Measurements from ENCODE around the gene MYMX.

MYMX gene

DNA sequence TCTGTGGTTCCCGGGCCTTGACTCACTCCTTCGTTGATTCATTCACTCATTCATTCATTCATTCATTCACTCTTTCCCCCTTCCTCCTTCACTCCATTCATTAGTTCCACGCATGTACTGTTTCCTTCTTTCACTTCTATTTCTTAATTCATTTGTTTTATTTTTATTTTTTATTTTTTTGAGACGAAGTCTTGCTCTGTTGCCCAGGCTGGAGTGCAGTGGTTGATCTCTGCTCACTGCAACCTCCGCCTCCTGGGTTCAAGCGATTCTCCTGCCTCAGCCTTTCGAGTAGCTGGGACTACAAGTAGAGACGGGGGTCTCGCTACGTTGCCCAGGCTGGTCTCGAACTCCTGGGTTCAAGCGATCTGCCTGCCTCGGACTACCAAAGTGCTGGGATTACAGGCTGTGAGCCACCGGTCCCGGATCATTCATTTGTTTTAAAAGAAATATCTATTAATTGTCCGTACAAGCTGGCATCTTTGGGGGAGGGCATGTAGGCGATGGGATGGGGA is 49.1 kb downstream of the MYMX start:
- DNase-seq = no peak

DNA sequence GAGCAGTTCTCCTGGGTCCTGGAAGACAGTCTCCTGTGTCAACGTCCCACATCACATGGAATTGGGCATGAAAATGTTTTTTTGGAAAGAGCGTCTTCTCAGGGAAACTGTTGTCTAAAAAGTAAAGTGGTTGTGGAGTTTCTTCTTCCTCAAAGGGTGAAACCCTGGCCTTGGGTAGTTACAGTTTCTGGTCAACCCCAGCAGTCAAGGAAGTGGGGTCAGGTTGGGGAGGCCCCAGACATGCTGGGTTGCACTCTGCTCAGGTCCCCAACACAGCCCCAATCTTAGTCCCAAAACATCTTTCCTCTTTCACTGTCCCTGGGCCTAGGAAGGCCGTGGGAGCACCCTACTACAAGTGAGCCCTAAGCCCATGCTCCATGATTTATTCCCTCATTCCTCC is 49.6 kb downstream of the MYMX start:
- DNase-seq = no peak

DNA sequence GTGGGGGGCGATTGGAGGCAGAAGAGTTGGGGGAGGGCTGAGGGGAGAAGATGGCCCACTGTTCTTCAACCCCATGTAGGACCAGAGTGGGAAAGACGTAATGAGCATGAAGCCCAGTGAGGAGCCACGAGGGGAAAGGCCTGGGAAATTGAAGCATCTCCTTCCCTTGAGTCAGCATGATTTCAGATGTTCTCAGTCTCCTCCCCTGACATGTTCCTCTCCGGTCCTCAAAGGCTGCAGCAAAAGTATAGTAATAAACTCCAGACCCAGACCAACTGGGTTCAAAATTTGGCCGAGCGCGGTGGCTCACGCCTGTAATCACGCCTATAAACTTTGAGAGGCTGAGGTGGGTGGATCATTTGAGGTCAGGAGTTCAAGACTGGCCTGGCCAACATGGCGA is 50.5 kb downstream of the MYMX start:
- no peak for DNase-seq

Measured in DMS 273 treated with DMSO at 0.1 percent for 48 hours (cell line).